Esophagus muscularis mucosa (tissue), 4 donors: Measurements from ENCODE around the gene MAGI1.

Source experiments
- CTCF ChIP-seq, 3 experiments: fragments of 200-600 bp in 2 of 3; fragments of 450-650 bp in 1 of 3; sonication (generic) in 2 of 3; IDR thresholded peaks; one replicate each; pipeline ENCODE4 v1.5.1; 2017 to 2019; ENCODE audit warnings: antibody characterized with exemption in 3 of 3, mild to moderate bottlenecking in 2 of 3, moderate library complexity in 1 of 3
- EP300 ChIP-seq: sonication (generic); formaldehyde crosslinking; IDR thresholded peaks from one replicate; pipeline ENCODE4 v1.6.1; 2017; ENCODE audit warnings: antibody characterized with exemption
- POLR2A ChIP-seq: fragments of 450-650 bp; IDR thresholded peaks from one replicate; pipeline ENCODE4 v1.6.1; 2017; ENCODE audit warnings: antibody characterized with exemption, moderate library complexity, mild to moderate bottlenecking, low read depth

- no peak for TF ChIP-seq POLR2A
- TF ChIP-seq CTCF (IDR thresholded peaks at IDR 0.05), result no peak
- no peak for TF ChIP-seq EP300
Observed at GRCh38 chr3:65809641-65810150, 229.0 kb downstream of the MAGI1 start.
